GM12873 (cell line): Measurements from ENCODE around the gene PER2.

Source experiments
- CTCF ChIP-seq: IDR thresholded peaks from 2 replicates; pipeline ENCODE4 v1.5.1; 2012; ENCODE audit warnings: low read depth, mild to moderate bottlenecking, moderate library complexity, low read length, control low read depth; ENCODE audit not compliant: insufficient read depth; ENCODE audit errors: missing control alignments

Gene PER2

GRCh38 chr2:238287737-238288649 is at the start of gene PER2:
PER2 (minus strand) TSS chr2:238288610; CDS start chr2:238277936, 10,674 bp downstream.
- TF ChIP-seq CTCF, result peak; percentile 4

DNA sequence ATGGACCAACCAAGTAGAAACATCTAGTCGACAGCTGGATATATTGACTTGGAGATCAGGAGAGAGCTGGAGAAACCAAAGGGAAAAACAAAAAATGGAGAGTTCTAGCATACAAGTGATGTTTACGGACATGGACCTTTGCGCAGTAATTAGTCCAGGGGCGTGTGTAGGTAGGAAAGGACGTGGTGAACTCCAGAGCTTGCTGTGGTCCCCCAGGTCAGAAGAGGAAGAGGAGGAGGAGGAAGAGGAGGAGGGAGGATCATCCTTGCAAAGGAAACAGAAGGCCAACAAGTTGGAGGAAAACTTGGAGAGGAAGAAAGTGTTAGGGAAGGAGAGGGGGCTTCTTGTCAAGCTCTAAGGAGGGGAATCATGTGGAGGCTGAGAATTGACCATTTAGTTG is 49.4 kb upstream of the PER2 start:
- no peak for TF ChIP-seq CTCF

DNA sequence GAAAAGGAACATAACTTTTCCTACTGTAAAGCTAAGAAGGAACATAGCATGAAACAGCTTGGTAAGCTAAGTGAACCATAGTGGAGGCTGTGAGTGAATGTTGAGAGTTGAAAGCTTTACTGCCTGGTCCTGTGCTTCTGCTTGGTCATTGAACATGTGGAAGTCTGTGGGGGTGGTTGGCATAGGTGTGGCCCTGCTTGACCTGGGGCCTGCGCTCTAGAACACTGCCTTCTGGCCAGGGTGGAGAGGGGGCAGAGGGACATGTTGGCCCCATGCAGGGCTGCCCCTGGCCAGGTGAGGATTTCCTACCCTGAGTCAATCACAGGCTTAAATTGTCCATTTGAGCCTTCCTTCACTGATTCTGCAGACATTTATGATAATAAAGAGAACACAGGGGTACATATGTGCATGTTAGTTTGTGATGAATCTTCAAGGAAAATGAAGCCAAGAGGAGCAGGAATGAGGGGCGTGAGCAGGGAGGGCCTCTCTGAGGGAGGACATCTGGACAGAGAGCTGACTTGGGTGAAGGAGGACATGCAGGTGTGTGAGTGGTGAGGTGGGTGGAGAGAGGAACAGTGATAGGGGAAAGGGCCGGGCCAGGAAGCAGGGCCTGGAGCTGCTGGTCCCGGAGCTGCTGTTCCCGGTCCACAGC is 48.5 kb upstream of the PER2 start:
- TF ChIP-seq CTCF, result no peak

- no peak for TF ChIP-seq CTCF
These were observed 47.7 kb upstream of the PER2 start for GRCh38 chr2:238336151-238336550.

DNA sequence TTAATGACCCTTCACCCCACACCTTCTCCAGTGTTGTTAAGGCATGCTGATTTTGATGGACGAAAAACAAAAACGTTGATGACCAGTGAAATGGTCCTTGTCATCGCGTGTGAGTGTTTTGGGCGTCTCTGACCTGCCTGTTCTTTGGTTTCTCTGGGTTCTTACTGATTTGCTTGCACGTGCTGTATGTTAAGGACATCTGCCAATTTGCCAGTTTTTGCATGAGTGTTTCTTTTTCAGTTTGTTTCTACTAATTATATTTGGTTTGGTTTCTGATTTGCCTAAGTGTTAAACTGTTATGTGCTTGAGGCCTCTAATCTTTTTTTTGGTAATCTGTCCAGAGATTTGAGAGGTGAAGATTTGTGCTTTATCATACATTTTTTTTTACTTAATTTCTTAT is 46.5 kb upstream of the PER2 start:
- TF ChIP-seq CTCF, result no peak

- TF ChIP-seq CTCF, result no peak
These were observed 43.5 kb upstream of the PER2 start for GRCh38 chr2:238331916-238332315.

DNA sequence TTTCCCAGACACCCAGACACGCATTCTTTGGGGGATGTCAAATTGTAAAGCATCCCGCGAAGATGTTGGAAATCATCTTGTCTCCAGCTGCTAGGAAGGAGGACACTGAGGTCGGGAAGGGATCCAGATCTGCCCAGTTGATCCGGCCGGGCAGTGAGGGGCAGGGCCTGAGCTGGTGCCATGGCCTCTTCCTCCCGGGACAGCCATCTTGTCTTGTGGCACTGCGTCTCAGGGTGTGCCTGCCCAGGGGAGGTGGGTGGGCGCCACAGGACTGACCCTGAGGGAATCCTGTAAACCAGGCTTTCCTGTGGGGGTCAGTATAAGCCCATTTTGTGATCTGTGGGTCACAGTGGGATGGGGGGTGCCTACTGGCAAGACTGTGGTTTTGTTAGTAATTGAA is 42.0 kb upstream of the PER2 start:
- TF ChIP-seq CTCF, result no peak
